OCI-LY1 (cell line): Measurements from ENCODE around the gene PTH1R.

Source experiments
- EZH2 ChIP-seq: fragments of 200-600 bp; sonication (generic), shearing (Covaris generic); IDR thresholded peaks from 2 replicates; pipeline ENCODE4 v1.8.0; 2017; ENCODE audit warnings: borderline replicate concordance, mixed run types, mild to moderate bottlenecking, antibody characterized with exemption, low read length, moderate library complexity, mixed read lengths
- TF ChIP-seq, protein P1 (sequence below): fragments of 200-600 bp; sonication (generic), shearing (Covaris generic); IDR thresholded peaks from 2 replicates; pipeline ENCODE4 v1.5.1; 2017; ENCODE audit warnings: mild to moderate bottlenecking, antibody characterized with exemption, low read length, moderate library complexity, mixed read lengths

GRCh38 chr3:46868287-46868686 is 9.2 kb upstream of the PTH1R start:
- TF ChIP-seq, protein P1, sequence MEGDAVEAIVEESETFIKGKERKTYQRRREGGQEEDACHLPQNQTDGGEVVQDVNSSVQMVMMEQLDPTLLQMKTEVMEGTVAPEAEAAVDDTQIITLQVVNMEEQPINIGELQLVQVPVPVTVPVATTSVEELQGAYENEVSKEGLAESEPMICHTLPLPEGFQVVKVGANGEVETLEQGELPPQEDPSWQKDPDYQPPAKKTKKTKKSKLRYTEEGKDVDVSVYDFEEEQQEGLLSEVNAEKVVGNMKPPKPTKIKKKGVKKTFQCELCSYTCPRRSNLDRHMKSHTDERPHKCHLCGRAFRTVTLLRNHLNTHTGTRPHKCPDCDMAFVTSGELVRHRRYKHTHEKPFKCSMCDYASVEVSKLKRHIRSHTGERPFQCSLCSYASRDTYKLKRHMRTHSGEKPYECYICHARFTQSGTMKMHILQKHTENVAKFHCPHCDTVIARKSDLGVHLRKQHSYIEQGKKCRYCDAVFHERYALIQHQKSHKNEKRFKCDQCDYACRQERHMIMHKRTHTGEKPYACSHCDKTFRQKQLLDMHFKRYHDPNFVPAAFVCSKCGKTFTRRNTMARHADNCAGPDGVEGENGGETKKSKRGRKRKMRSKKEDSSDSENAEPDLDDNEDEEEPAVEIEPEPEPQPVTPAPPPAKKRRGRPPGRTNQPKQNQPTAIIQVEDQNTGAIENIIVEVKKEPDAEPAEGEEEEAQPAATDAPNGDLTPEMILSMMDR, result no peak
- TF ChIP-seq EZH2, result no peak
